ENCODE measurements around the gene POP4.

- TF ChIP-seq, protein P1, sequence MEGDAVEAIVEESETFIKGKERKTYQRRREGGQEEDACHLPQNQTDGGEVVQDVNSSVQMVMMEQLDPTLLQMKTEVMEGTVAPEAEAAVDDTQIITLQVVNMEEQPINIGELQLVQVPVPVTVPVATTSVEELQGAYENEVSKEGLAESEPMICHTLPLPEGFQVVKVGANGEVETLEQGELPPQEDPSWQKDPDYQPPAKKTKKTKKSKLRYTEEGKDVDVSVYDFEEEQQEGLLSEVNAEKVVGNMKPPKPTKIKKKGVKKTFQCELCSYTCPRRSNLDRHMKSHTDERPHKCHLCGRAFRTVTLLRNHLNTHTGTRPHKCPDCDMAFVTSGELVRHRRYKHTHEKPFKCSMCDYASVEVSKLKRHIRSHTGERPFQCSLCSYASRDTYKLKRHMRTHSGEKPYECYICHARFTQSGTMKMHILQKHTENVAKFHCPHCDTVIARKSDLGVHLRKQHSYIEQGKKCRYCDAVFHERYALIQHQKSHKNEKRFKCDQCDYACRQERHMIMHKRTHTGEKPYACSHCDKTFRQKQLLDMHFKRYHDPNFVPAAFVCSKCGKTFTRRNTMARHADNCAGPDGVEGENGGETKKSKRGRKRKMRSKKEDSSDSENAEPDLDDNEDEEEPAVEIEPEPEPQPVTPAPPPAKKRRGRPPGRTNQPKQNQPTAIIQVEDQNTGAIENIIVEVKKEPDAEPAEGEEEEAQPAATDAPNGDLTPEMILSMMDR (IDR thresholded peaks at IDR 0.05): no peak
- TF ChIP-seq POLR2AphosphoS5 (IDR thresholded peaks at IDR 0.05): no peak
- no peak for TF ChIP-seq EP300 (IDR thresholded peaks at IDR 0.05)
These were observed 16.3 kb downstream of the POP4 start for GRCh38 chr19:29622166-29623070.
